ENCODE measurements around the gene PRKCD. TPM values are rescaled to one million over a fixed set of nuclear protein-coding genes. Genes with fewer than 3 reads are reported as not detected.

Gene PRKCD
- total and polyA plus RNA-seq, 9 of the 15 experiments (the other 6 are each of a cell fraction or from before 2014, with no cell fraction given) = 2.5 to 19.5 (median 6.1) TPM

DNA sequence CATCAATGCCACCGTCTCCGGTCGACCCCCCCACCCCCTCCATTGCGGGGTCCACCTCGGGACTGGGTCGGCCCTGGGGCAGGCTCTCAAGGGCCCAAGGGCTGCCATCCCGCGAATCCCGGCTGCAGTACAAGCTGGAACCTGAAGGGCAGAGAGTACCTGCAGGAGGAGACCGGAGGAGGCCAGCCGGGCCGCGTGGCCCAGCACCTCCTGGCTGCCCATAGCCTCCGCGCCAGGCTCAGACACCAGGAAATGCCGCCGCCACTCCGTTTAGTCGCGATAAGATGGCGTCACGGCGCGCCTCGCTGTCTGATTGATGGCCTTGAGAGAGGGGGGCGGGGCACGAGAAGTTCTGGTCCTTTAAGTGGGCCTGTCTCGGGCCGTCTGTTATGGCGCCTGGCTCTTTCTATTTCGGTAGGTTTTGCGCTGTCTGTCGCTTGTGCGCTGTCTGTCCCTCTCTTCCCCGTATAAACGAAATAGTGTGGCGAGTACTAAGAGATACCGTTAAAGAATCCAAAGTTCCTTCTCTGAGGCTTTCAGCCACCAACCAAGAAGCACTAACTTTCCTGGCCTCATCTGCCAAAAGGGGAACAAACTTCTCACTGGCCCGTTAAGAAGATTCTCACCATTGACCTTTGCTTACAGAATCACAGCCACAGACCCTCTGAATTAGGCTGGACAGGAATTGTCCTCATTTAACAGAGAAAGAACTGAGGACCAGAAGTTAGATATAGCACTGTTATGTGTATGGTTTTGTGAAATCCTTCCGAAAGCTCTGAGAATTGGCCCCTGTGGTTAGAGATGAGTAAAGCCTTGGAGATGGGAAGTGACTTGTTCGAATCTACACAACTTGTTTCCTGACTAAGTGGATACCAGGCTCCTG is 30.6 kb upstream of the PRKCD start, which contains the start of gene RFT1 (continued):
- TF ChIP-seq, protein P1, sequence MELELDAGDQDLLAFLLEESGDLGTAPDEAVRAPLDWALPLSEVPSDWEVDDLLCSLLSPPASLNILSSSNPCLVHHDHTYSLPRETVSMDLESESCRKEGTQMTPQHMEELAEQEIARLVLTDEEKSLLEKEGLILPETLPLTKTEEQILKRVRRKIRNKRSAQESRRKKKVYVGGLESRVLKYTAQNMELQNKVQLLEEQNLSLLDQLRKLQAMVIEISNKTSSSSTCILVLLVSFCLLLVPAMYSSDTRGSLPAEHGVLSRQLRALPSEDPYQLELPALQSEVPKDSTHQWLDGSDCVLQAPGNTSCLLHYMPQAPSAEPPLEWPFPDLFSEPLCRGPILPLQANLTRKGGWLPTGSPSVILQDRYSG (tag; conservative IDR thresholded peaks at IDR 0.05; ENCODE audit: low read depth) = no peak
- TF ChIP-seq MITF (IDR thresholded peaks at IDR 0.05) (no peak), NRF1 (conservative IDR thresholded peaks at IDR 0.05 in 1 of 2, IDR thresholded peaks at IDR 0.05 in 1 of 2) (peak in 1 of 2 experiments; percentile 37; a peak in 1 of 4 replicates), ARID2 (IDR thresholded peaks at IDR 0.05) (no peak), KLF6 (CRISPR knock-in tag; IDR thresholded peaks at IDR 0.05; ENCODE audit: borderline replicate concordance) (no peak), TAL1 (IDR thresholded peaks at IDR 0.05) (no peak), ZNF511 (CRISPR knock-in tag; IDR thresholded peaks at IDR 0.05) (0 out of 2 replicates have a peak, but pooled peaks have one; percentile 45), ZNF395 (CRISPR knock-in tag; IDR thresholded peaks at IDR 0.05) (no peak; the same call in 1 of the 2 replicates), KLF10 (CRISPR knock-in tag; IDR thresholded peaks at IDR 0.05) (no peak), ZNF778 (CRISPR knock-in tag; IDR thresholded peaks at IDR 0.05) (no peak), ZBTB8A (IDR thresholded peaks at IDR 0.05; ENCODE audit: partially characterized antibody) (no peak), POLR3G (IDR thresholded peaks at IDR 0.05; ENCODE audit: extremely low read depth, insufficient read length, insufficient replicate concordance) (no peak), ZBTB17 (CRISPR knock-in tag; IDR thresholded peaks at IDR 0.05) (no peak), ZBTB7A (IDR thresholded peaks at IDR 0.05; ENCODE audit: borderline replicate concordance, control insufficient read depth, low read depth, low read length) (no peak), E2F3 (CRISPR knock-in tag; IDR thresholded peaks at IDR 0.05) (no peak), TRIM28 (IDR thresholded peaks at IDR 0.05) (no peak)
- TF ChIP-seq, protein P2, sequence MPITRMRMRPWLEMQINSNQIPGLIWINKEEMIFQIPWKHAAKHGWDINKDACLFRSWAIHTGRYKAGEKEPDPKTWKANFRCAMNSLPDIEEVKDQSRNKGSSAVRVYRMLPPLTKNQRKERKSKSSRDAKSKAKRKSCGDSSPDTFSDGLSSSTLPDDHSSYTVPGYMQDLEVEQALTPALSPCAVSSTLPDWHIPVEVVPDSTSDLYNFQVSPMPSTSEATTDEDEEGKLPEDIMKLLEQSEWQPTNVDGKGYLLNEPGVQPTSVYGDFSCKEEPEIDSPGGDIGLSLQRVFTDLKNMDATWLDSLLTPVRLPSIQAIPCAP (CRISPR knock-in tag; IDR thresholded peaks at IDR 0.05; ENCODE audit: borderline replicate concordance) = no peak
- TF ChIP-seq, protein P3, sequence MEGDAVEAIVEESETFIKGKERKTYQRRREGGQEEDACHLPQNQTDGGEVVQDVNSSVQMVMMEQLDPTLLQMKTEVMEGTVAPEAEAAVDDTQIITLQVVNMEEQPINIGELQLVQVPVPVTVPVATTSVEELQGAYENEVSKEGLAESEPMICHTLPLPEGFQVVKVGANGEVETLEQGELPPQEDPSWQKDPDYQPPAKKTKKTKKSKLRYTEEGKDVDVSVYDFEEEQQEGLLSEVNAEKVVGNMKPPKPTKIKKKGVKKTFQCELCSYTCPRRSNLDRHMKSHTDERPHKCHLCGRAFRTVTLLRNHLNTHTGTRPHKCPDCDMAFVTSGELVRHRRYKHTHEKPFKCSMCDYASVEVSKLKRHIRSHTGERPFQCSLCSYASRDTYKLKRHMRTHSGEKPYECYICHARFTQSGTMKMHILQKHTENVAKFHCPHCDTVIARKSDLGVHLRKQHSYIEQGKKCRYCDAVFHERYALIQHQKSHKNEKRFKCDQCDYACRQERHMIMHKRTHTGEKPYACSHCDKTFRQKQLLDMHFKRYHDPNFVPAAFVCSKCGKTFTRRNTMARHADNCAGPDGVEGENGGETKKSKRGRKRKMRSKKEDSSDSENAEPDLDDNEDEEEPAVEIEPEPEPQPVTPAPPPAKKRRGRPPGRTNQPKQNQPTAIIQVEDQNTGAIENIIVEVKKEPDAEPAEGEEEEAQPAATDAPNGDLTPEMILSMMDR (IDR thresholded peaks at IDR 0.05 in 2 of 3, conservative IDR thresholded peaks at IDR 0.05 in 1 of 3; ENCODE audit: insufficient read depth in 2 of 3, low read depth in 1 of 3, low read length in 3 of 3) = peak in 1 of 3 experiments; percentile 31; a peak in 1 of 6 replicates
